KOPT-K1 (cell line): ENCODE results near the gene OAS2.

Experiments
- H3K27ac ChIP-seq: fragments of 200-600 bp; sonication (generic); 2 replicates; pipeline ENCODE4 v1.5.1; 2016; ENCODE audit warnings: antibody characterized with exemption, mild to moderate bottlenecking, low read depth, low read length; ENCODE audit not compliant: poor library complexity, severe bottlenecking
- H3K36me3 ChIP-seq: fragments of 200-600 bp; sonication (generic); 2 replicates; pipeline ENCODE4 v1.5.1; 2017; ENCODE audit warnings: antibody characterized with exemption, mild to moderate bottlenecking, low read length, moderate library complexity; ENCODE audit not compliant: insufficient read depth
- H3K9me3 ChIP-seq: fragments of 200-600 bp; sonication (generic); 2 replicates; pipeline ENCODE4 v1.5.1; 2017; ENCODE audit warnings: antibody characterized with exemption, low read length, mild to moderate bottlenecking; ENCODE audit not compliant: insufficient read depth, poor library complexity, severe bottlenecking

Gene OAS2

GRCh38 chr12:113061061-113061694, 82.9 kb downstream of the OAS2 start:
- no peaks in the 10 kb centered on the region for H3K9me3 ChIP-seq
- H3K36me3 ChIP-seq = peaks cover 84% of the 10 kb centered on the region
- peak overlapping the region; percentile 76 for H3K27ac ChIP-seq
